ENCODE data around the gene SLC22A2. TPM values are rescaled to one million over a fixed set of nuclear protein-coding genes. Genes with fewer than 3 reads are reported as not detected.

The SLC22A2 gene
- total RNA-seq, 1 donor from 2014 or later, result not detected

DNA sequence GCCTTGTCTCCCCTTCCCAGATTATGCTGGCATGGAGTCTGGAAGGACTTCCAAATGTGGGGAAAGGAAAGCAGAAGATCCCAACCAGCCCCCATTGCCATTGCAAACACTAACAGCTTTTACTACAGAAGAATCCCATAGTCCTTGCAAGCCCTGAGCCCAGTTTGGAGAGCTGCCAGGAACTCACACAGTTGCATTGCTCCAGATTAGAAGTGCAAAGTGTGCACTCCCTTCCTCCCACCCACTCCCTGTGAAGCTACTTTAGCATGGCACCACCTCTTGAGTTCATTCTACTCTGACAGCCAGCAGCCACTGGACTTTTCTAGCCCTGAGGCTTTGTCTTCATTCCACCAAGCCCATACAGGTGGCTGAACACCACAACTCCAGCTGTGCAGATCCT is 67.6 kb downstream of the SLC22A2 start:
- no peak for DNase-seq
- no peak overlapping the region for H3K27ac ChIP-seq (replicated peaks)
- intact Hi-C loops (cut with micrococcal nuclease), result no loop called here
- peaks cover 38% of the 10 kb centered on the region for H3K9me3 ChIP-seq (replicated peaks)
- H3K4me1 ChIP-seq, result no peaks in the 10 kb centered on the region
- H3K4me3 ChIP-seq, result no peak overlapping the region
- no peaks in the 10 kb centered on the region for H3K36me3 ChIP-seq
- no peaks in the 10 kb centered on the region for H3K27me3 ChIP-seq (ENCODE audit: low read depth)
- TF ChIP-seq, protein P1, sequence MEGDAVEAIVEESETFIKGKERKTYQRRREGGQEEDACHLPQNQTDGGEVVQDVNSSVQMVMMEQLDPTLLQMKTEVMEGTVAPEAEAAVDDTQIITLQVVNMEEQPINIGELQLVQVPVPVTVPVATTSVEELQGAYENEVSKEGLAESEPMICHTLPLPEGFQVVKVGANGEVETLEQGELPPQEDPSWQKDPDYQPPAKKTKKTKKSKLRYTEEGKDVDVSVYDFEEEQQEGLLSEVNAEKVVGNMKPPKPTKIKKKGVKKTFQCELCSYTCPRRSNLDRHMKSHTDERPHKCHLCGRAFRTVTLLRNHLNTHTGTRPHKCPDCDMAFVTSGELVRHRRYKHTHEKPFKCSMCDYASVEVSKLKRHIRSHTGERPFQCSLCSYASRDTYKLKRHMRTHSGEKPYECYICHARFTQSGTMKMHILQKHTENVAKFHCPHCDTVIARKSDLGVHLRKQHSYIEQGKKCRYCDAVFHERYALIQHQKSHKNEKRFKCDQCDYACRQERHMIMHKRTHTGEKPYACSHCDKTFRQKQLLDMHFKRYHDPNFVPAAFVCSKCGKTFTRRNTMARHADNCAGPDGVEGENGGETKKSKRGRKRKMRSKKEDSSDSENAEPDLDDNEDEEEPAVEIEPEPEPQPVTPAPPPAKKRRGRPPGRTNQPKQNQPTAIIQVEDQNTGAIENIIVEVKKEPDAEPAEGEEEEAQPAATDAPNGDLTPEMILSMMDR (IDR thresholded peaks at IDR 0.05; ENCODE audit: borderline replicate concordance), result no peak

DNA sequence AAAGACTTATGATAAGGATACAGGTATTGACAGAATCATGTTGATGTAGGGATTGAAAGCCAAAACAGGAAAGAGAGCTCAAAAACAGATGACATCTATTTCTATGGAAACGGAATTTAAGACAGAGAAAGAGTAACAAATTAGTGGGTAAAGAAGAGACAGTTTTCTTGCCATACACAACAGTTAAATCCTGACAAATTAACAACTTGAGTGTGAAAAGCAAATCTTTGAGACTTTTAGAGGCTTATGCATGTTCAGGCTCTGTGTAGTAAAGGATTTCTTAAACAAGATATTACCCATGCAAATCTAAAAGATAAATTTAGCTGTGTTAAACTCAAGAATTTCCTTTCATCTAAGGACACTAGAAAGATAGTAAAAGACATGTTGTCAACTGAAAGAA is 68.5 kb downstream of the SLC22A2 start:
- Histone ChIP-seq H3K4me3 (no peak overlapping the region), H3K9me3 (replicated peaks) (peaks cover 32% of the 10 kb centered on the region), H3K27ac (replicated peaks) (no peak overlapping the region), H3K4me1 (no peaks in the 10 kb centered on the region), H3K36me3 (no peaks in the 10 kb centered on the region), H3K27me3 (ENCODE audit: low read depth) (no peaks in the 10 kb centered on the region)
- DNase-seq, result no peak
- TF ChIP-seq, protein P1 (IDR thresholded peaks at IDR 0.05; ENCODE audit: borderline replicate concordance), result no peak
- intact Hi-C loops (cut with micrococcal nuclease), result no loop called here

DNA sequence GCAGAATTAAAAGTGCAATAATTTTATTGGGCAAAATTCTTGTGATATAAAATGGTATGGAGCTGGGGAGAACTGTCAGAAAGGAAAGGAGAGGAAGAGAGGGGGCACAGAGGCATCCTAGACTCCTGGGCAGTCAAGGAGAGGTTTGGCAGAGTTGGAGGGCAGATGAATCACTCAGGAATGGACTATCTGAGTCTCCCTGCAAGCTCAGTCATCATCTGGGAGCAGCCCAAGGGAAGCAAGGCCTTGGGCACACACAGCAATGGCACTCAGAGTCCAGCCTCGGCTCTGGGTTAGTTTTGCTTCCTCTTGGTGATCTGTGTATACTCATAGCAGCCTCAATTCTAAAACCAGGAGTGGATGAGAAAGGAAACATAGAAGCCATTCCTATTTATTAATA is 69.8 kb downstream of the SLC22A2 start:
- no peak for DNase-seq
- peaks cover 19% of the 10 kb centered on the region for H3K9me3 ChIP-seq (replicated peaks)
- no peak overlapping the region for H3K4me3 ChIP-seq
- no peak overlapping the region for H3K27ac ChIP-seq (replicated peaks)
- no peaks in the 10 kb centered on the region for H3K36me3 ChIP-seq
- H3K27me3 ChIP-seq (ENCODE audit: low read depth), result no peaks in the 10 kb centered on the region
- TF ChIP-seq, protein P1 (IDR thresholded peaks at IDR 0.05; ENCODE audit: borderline replicate concordance), result no peak
- H3K4me1 ChIP-seq, result no peaks in the 10 kb centered on the region
- intact Hi-C loops (cut with micrococcal nuclease), result no loop called here

DNA sequence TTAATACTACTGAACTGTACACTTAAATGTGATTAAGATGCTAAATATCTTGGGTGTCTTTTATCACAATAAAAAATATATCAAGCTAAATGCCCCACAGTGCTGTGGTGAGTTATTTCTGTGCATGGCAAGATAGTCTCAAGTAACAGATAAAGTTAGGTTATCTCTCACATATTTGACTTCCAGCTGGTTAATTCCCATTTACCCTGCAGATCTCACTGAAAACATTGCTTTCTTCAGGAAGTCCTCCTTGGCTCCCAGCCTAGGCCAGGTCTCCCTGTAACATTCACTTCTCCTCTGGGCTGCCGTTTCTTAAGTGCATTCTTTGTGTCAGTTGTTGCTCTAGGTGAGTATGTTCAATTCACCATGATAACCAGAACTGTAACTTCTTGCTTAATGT is 77.9 kb downstream of the SLC22A2 start:
- peaks cover under 1% of the 10 kb centered on the region for H3K9me3 ChIP-seq (replicated peaks)
- intact Hi-C loops (cut with micrococcal nuclease), result no loop called here
- H3K4me1 ChIP-seq, result no peaks in the 10 kb centered on the region
- H3K27me3 ChIP-seq (ENCODE audit: low read depth), result peaks cover 10% of the 10 kb centered on the region
- H3K36me3 ChIP-seq, result no peaks in the 10 kb centered on the region
- H3K27ac ChIP-seq (replicated peaks), result no peak overlapping the region
- no peak overlapping the region for H3K4me3 ChIP-seq
- TF ChIP-seq, protein P1 (IDR thresholded peaks at IDR 0.05; ENCODE audit: borderline replicate concordance), result no peak
- DNase-seq, result no peak

DNA sequence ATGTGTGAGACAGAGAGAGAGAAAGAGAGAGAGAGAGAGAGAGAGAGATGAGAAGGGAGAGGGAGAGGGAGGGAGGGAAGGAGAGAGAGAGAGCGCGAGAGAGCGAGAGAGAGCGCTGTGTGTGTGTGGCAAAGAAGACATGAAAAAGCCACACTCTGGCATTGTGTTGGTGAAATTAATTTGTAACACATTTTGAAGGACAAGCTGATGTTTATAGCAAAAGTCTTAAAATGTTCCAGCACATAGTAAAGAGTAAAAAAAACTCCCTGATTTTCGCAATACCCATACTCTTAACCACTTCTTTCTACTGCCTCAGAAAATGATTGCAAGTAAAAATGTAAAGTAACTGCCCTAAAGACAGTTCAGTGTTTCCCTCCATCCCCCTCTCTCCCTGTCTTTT is 80.3 kb downstream of the SLC22A2 start:
- no peaks in the 10 kb centered on the region for H3K4me1 ChIP-seq
- H3K36me3 ChIP-seq, result no peaks in the 10 kb centered on the region
- no peak overlapping the region for H3K27ac ChIP-seq (replicated peaks)
- intact Hi-C loops (cut with micrococcal nuclease), result no loop called here
- DNase-seq, result no peak
- H3K4me3 ChIP-seq, result no peak overlapping the region
- H3K9me3 ChIP-seq (replicated peaks), result no peaks in the 10 kb centered on the region
- peaks cover 20% of the 10 kb centered on the region for H3K27me3 ChIP-seq (ENCODE audit: low read depth)
- TF ChIP-seq, protein P1 (IDR thresholded peaks at IDR 0.05; ENCODE audit: borderline replicate concordance), result no peak

DNA sequence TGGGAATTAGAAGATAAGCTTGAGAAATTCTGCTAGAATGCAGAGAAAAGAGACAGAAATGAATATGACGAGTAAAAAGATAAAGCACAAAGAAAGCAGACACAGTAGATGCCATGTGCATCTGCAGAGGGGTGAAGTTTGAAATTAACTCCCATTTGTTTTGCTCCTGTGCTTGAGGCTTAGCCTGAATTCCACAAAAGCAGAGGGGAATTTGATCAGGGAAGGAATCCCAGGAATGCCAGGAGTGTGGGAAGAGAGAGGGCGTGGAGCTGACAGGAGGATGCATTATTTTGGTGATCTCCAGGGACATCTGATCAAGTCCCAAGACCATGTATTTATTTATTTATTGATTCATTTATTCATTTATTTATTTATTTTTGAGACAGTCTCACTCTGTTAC is 81.4 kb downstream of the SLC22A2 start:
- TF ChIP-seq, protein P1 (IDR thresholded peaks at IDR 0.05; ENCODE audit: borderline replicate concordance), result no peak
- Histone ChIP-seq H3K4me1 (no peaks in the 10 kb centered on the region), H3K36me3 (no peaks in the 10 kb centered on the region), H3K27me3 (ENCODE audit: low read depth) (peaks cover 25% of the 10 kb centered on the region), H3K27ac (replicated peaks) (no peak overlapping the region), H3K4me3 (no peak overlapping the region), H3K9me3 (replicated peaks) (no peaks in the 10 kb centered on the region)
- no peak for DNase-seq
- intact Hi-C loops (cut with micrococcal nuclease), result no loop called here
